Measurements from ENCODE around the gene LLCFC1.

DNA sequence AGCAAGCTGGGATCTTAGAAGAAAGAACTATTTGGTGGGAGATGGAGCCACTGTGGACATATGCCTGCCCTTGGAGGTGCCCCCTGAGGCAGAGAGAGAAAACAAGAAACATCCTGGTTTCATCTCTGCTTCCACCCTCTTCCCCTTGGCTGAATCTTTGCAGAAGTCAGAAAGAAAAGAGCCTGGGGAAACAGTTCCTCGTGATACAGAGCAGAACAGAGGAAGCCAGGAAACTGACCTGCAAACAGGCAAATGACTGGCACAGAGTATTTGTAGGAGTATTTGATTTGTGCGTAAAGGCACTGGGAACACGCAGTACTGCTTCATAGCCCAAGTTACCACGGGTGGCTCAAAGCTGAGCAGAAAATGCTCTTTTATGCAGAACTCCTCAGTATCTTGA lies 29.9 kb downstream of the LLCFC1 start:
- no peak for TF ChIP-seq ZNF274 (IDR thresholded peaks at IDR 0.05; ENCODE audit: low read depth, low read length)
- no peak for TF ChIP-seq SUZ12 (IDR thresholded peaks at IDR 0.05; ENCODE audit: extremely low read depth, insufficient read depth, insufficient read length)
